Kidney glomerular epithelial cell (primary cell): ENCODE data around the gene GJA1.
A peak's percentile ranks its signal among the peaks of the same experiment; 100 is the strongest.

Source experiments
- DNase-seq: peaks from one replicate; lab custom pipeline; 2025; lab: John Stamatoyannopoulos, UW

Gene GJA1

DNA sequence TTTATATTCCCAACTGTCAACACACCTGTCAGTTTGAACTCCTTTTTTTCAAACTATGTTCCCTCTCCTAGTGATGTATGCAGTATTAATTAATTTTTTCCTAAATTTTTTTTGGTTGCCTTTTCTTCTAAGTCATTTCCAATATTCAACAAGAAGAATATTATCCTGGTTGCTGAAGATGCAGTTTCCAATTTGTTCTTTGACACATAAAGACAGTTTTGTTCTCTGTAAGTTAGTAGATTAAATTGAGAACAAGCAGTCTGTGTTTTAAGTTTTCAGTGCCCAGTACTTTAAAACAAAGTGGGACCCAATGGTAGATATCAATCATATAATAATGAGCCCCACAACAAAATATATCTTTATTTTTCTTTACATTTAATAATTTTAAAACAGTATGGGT, 47.3 kb downstream of the GJA1 start:
- DNase-seq: no peak

DNA sequence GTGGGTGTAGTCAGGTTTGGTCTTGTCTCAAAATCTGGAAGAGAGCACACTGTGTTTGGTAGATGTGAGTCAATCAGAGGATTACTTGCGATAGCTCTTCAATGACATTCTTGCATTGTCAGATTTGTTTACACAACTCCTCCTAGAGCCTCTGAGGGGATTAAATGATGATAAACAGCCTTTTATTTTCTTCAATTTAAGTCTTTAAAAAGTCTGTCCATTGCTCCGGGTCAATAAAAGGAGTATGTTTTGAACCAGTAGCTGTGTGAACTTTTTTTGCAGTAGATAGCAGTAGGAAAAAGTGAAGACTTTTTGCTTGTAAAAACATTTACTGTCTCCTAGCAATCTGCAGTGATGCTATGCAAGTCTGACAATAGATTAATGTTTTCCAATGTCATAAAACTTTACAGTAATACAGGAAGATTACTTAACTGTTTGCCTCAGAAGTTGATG, 49.9 kb downstream of the GJA1 start:
- peak; percentile 62 for DNase-seq

- no peak for DNase-seq
Observed at GRCh38 chr6:121491576-121491975, 56.1 kb downstream of the GJA1 start.

DNA sequence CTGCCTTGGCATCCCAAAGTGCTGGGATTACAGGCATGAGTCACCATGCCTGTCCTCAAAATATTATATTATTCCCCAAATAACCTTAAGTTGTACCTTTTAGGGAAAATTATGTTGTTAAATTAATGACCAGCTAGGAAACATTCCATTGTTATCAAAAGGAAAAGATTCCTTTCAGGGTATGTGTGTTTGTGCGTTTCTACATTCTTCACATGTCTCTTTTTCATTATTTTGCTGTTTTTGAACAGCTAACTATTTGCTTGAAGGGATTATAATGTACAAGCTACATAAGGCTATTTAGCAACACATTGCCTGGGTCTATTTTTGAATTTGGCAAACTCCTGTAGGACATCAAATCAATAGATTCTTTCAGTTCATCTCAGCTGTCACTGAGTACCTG, 57.1 kb downstream of the GJA1 start:
- no peak for DNase-seq

DNA sequence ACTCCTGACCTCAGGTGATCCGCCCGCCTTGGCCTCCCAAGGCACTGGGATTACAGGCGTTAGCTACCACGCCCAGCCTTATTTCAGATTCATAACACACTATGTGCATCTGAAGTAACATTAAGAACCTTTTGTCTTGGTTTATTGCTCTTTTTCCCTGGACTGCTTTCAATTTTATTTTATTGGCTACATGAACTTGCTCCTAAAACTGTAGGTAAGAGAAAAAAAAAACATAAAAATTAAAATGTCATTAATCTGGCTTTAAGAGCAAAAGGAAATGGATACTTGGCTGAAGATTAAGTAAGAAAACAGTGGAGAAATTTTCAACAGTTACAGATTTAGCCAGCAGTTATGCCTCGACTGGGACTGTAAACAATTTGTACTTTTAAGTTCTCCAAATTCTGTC, 62.5 kb downstream of the GJA1 start:
- no peak for DNase-seq

DNA sequence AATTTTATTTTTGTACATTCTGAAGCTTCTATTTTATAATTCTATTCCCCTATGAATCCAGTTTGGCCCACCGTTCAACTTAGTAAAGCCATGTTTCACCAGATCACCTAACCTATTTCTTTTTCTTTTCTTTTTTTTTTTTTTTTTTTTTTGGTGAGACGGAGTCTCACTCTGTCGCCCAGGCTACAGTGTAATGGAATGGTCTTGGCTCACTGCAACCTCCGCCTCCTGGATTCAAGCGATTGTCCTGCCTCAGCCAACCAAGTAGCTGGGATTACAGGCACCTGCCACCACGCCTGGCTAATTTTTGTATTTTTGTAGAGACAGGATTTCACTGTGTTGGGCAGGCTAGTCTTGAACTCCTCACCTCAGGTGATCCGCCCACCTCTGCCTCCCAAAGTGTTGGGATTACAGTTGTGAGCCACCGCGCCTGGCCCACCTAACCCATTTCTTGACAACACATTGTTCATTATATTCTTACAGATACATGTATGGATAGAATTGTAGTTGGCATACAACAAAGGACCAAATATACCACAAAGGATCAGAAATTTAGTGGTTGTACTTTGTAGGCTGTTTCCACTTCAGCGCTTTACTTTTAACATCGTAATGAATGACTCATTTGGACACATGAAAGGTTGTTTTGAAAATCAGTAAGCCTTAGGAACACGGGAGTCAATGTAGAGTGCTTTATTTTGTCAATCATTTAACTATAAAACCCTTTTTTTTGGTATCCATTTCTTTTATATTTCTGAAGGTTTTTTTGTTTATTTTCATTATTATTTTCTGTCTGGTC, 63.2 kb downstream of the GJA1 start:
- peak; percentile 82 for DNase-seq
